Activated T-helper 2 cell treated with anti-CD3 and anti-CD28 coated beads, Interferon-gamma antibody, Interleukin-2, Interleukin-4, amounts not matched to agents 10 μg/mL and 5 μg/mL and 100 μg/mL, durations not matched to agents 14 hours and 24 hours and 36 hours (primary cell): ENCODE measurements around the gene PCYT1A. TPM values are rescaled to one million over a fixed set of nuclear protein-coding genes. Genes with fewer than 3 reads are reported as not detected.

ENCODE experiments used
- DNase-seq: peaks from one replicate; pipeline ENCODE4 v3.0.0; 2021; ENCODE audit warnings: low spot score
- H3K27ac Mint-ChIP-seq: one replicate; pipeline ENCODE4 v1.8.0; 2021; ENCODE audit warnings: mixed read lengths
- H3K27me3 Mint-ChIP-seq: one replicate; pipeline ENCODE4 v1.8.0; 2021; ENCODE audit warnings: low read depth, mixed read lengths
- H3K36me3 Mint-ChIP-seq: one replicate; pipeline ENCODE4 v1.8.0; 2021; ENCODE audit warnings: low read depth, mixed read lengths
- H3K4me1 Mint-ChIP-seq: one replicate; pipeline ENCODE4 v1.8.0; 2021; ENCODE audit warnings: low read depth, mixed read lengths
- H3K4me3 Mint-ChIP-seq: one replicate; pipeline ENCODE4 v1.8.0; 2021; ENCODE audit warnings: low read depth, mild to moderate bottlenecking, moderate library complexity, mixed read lengths
- H3K9me3 Mint-ChIP-seq: one replicate; pipeline ENCODE4 v1.8.0; 2021; ENCODE audit warnings: mixed read lengths
- intact Hi-C: fragments of 100-400 bp; cut with micrococcal nuclease; formaldehyde crosslinking; loops from one replicate; pipeline ENCODE4 v1.15.1; 2023
- total RNA-seq: library from RNA; stranded (reverse); gene quantifications from 2 replicates; pipeline ENCODE4 v1.2.3, GENCODE V29; 2022

PCYT1A gene
- total RNA-seq, 1 donor from 2014 or later: 53.7 TPM

DNA sequence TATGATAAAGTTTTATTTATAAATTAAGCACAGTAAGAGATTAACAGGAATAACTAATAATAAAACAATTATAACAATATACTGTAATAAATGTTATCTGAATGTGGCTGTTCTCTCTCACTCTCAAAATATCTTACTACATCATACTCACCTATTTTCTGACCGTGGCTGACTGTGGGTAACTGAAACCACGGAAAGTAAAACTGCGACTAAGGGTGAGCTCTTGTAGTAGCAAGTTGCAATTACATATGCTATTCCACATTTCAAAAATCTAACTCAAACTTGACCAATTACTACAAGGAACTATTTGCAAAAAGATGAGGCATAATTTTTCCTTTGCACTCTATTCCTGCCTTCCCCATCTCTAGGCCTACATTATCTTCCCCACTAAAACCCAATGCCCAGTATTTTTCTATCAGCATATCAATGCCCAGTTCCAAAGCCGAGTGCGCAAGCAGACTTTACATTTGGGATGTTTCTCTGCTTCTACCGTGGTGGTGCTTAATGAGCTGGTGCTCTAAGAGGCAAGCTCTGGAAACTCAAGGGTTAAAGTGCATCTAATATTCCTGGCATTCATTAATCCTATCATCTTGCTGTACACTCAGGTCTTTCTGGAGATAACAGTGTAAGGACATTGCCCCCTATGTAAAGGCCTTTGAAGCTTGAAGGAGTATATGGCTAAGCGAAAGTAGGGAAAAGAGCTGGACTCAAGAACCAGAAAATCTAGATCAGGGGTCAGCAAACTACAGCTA is 6.7 kb downstream of the PCYT1A start:
- peaks cover 20% of the 10 kb centered on the region for H3K36me3 Mint-ChIP-seq
- peaks cover 58% of the 10 kb centered on the region for H3K4me1 Mint-ChIP-seq
- DNase-seq: no peak
- intact Hi-C loops: no loop called here
- H3K27me3 Mint-ChIP-seq: no peaks in the 10 kb centered on the region
- H3K4me3 Mint-ChIP-seq: no peak overlapping the region
- H3K9me3 Mint-ChIP-seq: no peaks in the 10 kb centered on the region
- H3K27ac Mint-ChIP-seq: peak overlapping the region; percentile 1

DNA sequence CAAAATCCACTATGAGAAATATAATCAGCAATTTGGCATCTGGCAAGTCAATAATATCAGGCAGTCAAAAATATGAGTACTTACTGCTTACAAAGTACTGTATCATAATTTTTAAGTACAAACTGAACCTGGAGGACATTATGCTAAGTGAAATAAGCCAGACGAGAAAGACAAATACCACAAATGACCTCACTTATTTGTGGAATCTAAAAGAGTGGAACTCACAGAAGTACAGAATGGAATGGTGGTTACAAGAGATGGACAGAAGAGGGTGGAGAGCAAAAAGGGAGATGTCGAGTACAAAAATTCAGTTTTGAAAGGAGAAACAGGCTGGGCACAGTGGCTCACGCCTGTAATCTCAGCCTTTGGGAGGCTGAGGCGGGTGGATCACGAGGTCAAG is 12.4 kb downstream of the PCYT1A start:
- intact Hi-C loops: loop anchor here (2.0 kb wide), 1 partner anchor 44 kb away; the partner anchor contains the start of gene DYNLT2B
- no peaks in the 10 kb centered on the region for H3K27me3 Mint-ChIP-seq
- no peak for DNase-seq
- H3K27ac Mint-ChIP-seq: peak overlapping the region; percentile 90
- H3K4me3 Mint-ChIP-seq: peak overlapping the region; percentile 62
- H3K4me1 Mint-ChIP-seq: peaks cover 48% of the 10 kb centered on the region
- no peaks in the 10 kb centered on the region for H3K9me3 Mint-ChIP-seq
- peaks cover 43% of the 10 kb centered on the region for H3K36me3 Mint-ChIP-seq

DNA sequence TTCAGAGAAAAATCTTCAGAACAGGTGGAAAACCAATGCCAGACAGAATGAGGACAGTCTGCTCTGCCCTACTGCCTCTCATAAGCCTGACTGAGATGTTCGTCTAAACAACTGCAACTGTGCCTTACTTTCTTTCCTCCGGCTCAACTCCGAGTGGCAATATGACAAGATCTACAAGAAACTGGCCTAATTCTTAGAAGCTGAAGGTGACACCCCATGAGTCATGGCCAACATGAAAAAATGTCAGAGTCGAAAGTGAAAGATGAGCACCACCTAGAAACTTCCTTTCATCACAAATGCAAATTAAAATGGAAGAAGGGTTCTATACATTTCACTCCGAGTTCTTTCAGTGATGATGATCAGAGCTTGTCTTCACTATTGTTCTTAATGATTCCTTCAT is 12.9 kb downstream of the PCYT1A start:
- Mint-ChIP-seq H3K4me3 (peak overlapping the region; percentile 62), H3K27ac (peak overlapping the region; percentile 90), H3K4me1 (peaks cover 47% of the 10 kb centered on the region), H3K36me3 (peaks cover 47% of the 10 kb centered on the region), H3K9me3 (no peaks in the 10 kb centered on the region), H3K27me3 (no peaks in the 10 kb centered on the region)
- peak; percentile 74 for DNase-seq
- intact Hi-C loops: loop anchor here (1.0 to 2.0 kb wide), 5 partner anchors 8 to 229 kb away; partner anchors contain the start of genes DYNLT2B, PCYT1A, RNF168 and UBXN7

DNA sequence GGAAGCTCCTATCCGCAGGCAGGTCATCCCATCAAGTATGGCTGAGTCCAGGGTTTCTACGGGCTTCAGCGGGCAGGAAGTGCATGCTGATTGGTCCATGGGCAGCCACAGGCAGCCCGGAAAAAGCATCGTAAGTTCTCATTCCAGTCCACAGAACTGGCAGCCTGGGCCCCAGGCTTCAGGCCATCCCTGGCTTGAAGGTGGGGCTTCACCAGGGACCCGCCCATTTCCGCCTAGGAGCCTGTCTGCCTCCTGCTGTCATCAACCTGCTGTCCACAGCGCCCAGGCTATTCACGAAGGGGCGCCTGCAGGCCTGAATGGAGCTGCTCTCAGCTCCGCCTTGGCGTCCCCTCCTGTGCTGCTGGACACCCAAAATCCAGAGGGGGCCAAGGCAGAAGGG is 13.9 kb downstream of the PCYT1A start:
- Mint-ChIP-seq H3K27ac (peak overlapping the region; percentile 82), H3K4me3 (no peak overlapping the region), H3K4me1 (peaks cover 47% of the 10 kb centered on the region), H3K27me3 (no peaks in the 10 kb centered on the region), H3K9me3 (no peaks in the 10 kb centered on the region), H3K36me3 (peaks cover 48% of the 10 kb centered on the region)
- intact Hi-C loops: loop anchor here (1.0 to 2.0 kb wide), 5 partner anchors 9 to 230 kb away; partner anchors contain the start of genes DYNLT2B, PCYT1A, RNF168 and UBXN7
- DNase-seq: no peak

DNA sequence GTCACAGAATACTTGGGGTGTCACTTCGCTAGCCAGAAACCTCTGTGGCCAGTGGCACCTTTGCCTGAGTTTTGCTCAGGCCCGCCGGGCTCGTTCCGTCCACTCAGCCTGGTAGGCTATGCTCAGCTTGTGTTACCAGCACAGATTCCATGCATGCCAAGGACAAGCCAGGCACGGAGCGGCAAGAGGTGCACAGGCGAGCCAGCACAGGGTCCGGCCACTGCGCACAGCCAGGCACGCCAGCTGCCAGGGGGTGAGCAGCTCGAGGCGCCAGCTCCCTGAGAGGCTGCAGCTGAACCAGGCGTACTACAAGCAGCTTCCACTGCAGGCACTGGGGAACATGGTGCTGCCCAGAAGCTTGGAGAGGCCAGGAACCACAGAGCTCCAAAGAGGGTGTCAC is 14.7 kb downstream of the PCYT1A start:
- H3K27me3 Mint-ChIP-seq: no peaks in the 10 kb centered on the region
- no peaks in the 10 kb centered on the region for H3K9me3 Mint-ChIP-seq
- H3K4me3 Mint-ChIP-seq: no peak overlapping the region
- peak overlapping the region; percentile 49 for H3K27ac Mint-ChIP-seq
- DNase-seq: no peak
- intact Hi-C loops: no loop called here
- H3K4me1 Mint-ChIP-seq: peaks cover 41% of the 10 kb centered on the region
- H3K36me3 Mint-ChIP-seq: peaks cover 46% of the 10 kb centered on the region

DNA sequence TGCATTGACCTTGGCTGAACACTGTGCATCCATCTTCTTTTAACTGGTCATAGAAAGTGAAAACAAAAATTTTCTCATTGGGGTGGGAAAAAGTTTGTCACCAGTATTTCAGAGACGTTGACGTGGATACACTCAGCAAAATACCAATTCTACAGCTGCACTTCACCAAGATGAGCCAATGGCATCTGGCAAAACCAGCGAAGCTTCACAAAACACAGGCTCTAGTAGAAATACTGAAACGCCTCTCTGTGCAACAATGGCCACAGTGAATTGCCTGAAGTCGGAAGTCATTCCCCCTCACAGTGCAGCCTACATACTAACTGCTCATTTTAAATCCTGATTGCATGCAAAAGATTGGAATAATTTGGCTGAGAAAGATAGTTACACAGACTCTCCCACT is 17.0 kb downstream of the PCYT1A start:
- DNase-seq: no peak
- peak overlapping the region; percentile 34 for H3K27ac Mint-ChIP-seq
- peaks cover 47% of the 10 kb centered on the region for H3K36me3 Mint-ChIP-seq
- H3K4me3 Mint-ChIP-seq: no peak overlapping the region
- no peaks in the 10 kb centered on the region for H3K9me3 Mint-ChIP-seq
- intact Hi-C loops: no loop called here
- H3K4me1 Mint-ChIP-seq: peaks cover 38% of the 10 kb centered on the region
- no peaks in the 10 kb centered on the region for H3K27me3 Mint-ChIP-seq

DNA sequence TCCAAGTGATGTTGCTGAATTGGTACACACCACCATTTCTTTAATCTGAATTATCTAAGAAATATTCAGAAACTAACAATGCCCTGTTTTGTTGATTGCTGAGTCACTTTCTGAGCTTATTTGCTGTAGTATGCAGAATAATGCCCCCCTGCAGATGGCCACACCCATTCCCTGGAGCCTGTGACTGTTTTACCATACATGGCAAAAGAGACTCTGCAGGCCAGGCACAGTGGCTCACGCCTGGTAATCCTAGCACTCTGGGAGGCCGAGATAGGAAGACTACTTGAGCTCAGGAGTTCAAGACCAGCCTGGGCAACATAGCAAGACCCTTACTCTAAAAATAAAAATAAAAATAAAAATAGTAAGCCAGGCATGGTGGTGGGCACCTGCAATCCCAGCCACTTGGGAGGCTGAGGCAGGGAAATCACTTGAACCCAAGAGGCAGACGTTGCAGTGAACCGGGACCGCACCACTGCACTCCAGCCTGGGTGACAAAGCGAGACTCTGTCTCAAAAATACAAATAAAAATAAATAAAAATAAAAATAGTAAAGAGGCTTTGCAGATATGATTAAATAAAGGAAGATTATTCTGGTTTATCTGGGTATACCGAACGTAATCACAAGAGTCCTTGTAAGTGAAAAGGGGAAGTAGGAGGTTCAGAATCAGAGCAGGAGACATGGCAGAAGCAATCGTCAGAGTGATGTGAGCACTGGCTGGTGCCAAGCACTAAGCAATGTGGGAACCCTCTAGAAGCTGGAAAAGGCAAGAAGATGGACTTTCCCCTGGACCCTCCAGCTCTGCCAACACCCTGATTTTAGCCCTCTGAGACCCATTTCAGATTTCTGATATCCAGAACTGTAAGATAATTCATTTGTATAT is 19.0 kb downstream of the PCYT1A start:
- Mint-ChIP-seq H3K27me3 (no peaks in the 10 kb centered on the region), H3K36me3 (peaks cover 50% of the 10 kb centered on the region), H3K27ac (peak overlapping the region; percentile 42), H3K4me3 (no peak overlapping the region), H3K4me1 (peaks cover 28% of the 10 kb centered on the region), H3K9me3 (no peaks in the 10 kb centered on the region)
- intact Hi-C loops: no loop called here
- DNase-seq: no peak

DNA sequence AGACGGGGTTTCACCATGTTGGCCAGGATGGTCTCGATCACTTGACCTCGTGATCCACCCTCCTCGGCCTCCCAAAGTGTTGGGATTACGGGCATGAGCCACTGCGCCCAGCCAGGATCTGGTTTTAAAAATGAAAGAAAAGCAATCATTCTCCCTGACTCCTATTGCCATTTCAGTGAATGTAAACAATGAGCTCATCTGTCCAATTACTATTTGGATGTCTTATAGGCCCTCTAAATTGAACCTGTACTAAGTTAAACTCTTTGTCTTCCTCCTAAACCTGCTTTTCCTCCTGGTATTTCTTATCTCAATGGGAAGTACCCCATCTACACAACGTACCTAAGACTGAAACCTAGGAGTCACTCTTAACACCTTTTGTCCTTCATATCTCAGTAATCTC is 23.7 kb downstream of the PCYT1A start:
- intact Hi-C loops: no loop called here

DNA sequence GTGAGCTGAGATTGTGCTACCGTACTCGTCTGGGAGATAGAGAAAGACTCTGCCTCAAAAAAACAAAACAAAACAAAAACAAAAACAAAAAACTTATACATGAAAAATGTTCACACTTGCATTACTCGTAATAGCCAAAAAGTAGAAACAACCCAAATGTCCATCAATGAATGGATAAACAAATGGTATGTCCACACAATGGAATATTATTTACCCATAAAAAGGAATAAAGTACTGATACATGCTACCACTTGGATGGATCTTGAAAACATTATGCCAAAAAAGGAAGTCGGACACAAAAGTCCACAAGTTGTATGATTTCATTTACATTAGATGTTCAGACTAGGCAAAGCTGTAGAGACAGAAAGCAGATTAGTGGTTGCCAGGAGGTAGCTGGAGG is 26.7 kb downstream of the PCYT1A start:
- Mint-ChIP-seq H3K36me3 (peaks cover 48% of the 10 kb centered on the region), H3K9me3 (no peaks in the 10 kb centered on the region), H3K27ac (no peak overlapping the region), H3K4me3 (no peak overlapping the region), H3K4me1 (peaks cover 7% of the 10 kb centered on the region), H3K27me3 (no peaks in the 10 kb centered on the region)
- DNase-seq: no peak
- intact Hi-C loops: no loop called here

More for the DNA sequence above, 23.7 kb downstream of the PCYT1A start:
- H3K27ac Mint-ChIP-seq: no peak overlapping the region
- no peaks in the 10 kb centered on the region for H3K27me3 Mint-ChIP-seq
- DNase-seq: no peak
- H3K4me1 Mint-ChIP-seq: peaks cover 12% of the 10 kb centered on the region
- H3K36me3 Mint-ChIP-seq: peaks cover 47% of the 10 kb centered on the region
- H3K4me3 Mint-ChIP-seq: no peak overlapping the region
- H3K9me3 Mint-ChIP-seq: no peaks in the 10 kb centered on the region

DNA sequence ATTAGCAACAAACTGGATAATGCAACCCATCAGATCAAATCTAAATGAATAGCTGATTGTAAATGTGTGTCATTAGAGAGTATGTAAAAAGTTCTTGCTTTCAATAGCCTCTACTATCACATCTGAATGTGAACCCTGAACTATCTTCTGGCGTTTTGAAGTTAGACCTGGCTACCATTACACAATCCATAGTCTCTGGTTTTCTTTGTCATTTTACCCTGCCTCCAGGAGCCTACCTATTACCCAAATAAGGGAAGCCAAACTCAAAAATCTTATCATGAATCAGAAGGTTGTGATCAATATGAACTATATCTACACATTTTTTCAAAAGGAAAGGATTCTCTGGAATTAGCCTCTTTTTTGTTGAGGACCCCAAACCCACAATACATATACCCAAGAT is 31.8 kb downstream of the PCYT1A start:
- Mint-ChIP-seq H3K36me3 (peaks cover 41% of the 10 kb centered on the region), H3K9me3 (no peaks in the 10 kb centered on the region), H3K4me3 (no peak overlapping the region), H3K4me1 (peaks cover 10% of the 10 kb centered on the region), H3K27ac (no peak overlapping the region), H3K27me3 (no peaks in the 10 kb centered on the region)
- intact Hi-C loops: no loop called here
- no peak for DNase-seq

DNA sequence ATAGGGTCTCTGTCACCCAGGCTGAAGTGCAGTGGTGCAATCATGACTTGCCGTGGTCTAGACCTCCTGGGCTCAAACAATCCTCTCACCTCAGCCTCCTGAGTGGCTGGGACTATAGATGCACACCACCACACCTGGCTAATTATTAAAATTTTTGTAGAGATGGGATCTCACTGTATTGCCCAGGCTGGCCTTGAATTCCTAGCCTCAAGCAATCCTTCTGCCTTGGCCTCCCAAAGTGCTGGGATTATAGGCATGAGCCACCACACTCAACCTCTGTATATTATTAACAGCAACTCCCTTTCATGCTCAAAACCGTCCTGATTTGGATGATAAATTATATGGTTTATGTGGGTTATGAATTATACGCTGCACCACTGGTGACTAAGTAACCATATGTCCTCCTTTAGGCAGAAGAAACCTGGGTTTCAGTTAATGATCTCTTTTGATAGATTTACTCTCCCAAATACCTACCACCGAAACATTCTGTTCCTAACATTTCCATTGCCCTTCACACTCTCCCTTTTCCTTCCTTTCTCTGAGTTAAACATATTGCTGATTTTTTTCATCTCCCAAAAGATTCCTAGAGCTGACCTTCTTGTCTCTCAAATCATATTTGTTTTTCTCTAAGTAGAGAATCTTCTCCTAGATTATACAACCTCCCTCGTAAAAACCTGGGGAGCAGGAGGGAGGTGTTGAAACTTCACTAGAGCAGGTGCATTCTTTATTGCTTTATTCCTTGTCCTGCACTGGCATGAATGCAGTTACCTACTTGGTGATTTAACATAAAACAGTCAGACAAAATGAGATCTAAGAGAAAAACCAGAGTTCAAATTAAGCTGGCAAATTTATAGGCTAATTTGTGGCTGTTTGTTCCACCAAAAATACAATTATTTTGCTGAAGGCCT is 32.9 kb downstream of the PCYT1A start:
- no peak for DNase-seq
- Mint-ChIP-seq H3K9me3 (no peaks in the 10 kb centered on the region), H3K36me3 (peaks cover 41% of the 10 kb centered on the region), H3K4me3 (no peak overlapping the region), H3K27ac (peak overlapping the region; percentile 23), H3K4me1 (peaks cover 10% of the 10 kb centered on the region), H3K27me3 (no peaks in the 10 kb centered on the region)
- intact Hi-C loops: no loop called here

DNA sequence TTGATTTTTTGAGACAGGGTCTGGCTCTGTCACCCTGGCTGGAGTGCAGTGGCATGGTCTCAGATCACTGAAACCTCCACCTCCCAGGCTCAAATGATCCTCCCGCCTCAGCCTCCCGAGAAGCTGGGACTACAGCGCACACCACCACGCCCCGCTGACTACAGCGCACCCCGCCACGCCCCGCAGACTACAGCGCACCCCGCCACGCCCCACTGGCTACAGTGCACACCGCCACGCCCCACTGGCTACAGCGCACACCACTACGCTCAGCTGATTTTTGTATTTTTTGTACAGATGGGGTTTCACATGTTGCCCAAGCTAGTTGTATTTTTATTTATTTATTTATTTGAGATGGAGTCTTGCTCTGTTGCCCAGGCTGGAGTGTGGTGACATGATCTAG is 35.6 kb downstream of the PCYT1A start:
- intact Hi-C loops: loop anchor here (2.0 kb wide), 1 partner anchor 267 kb away; no protein-coding TSS in a partner anchor
- DNase-seq: no peak
- Mint-ChIP-seq H3K27me3 (no peaks in the 10 kb centered on the region), H3K36me3 (peaks cover 44% of the 10 kb centered on the region), H3K9me3 (no peaks in the 10 kb centered on the region), H3K4me3 (no peak overlapping the region), H3K4me1 (peaks cover 7% of the 10 kb centered on the region), H3K27ac (no peak overlapping the region)
